HG03442 (cell line): ENCODE measurements around the gene KMT2D.
"Not testable (repeated sequence)": the region's sequence is repeated elsewhere in the genome, so short reads cannot be mapped to it uniquely, and the experiment has no call there.

Experiments
- ATAC-seq: cut with Tn5 transposase; IDR thresholded peaks from one replicate; pipeline ENCODE4 v1.9.1; 2021; ENCODE audit warnings: mild to moderate bottlenecking, moderate library complexity; ENCODE audit not compliant: unreplicated experiment

KMT2D gene

GRCh38 chr12:49088150-49088931, 27.7 kb upstream of the KMT2D start:
- peak; percentile 86 for ATAC-seq

- ATAC-seq: no peak
Measured at GRCh38 chr12:49086116-49086515, 25.5 kb upstream of the KMT2D start.

- no peak for ATAC-seq
Measured at GRCh38 chr12:49084438-49084837, 23.8 kb upstream of the KMT2D start.

GRCh38 chr12:49079793-49080192, 19.2 kb upstream of the KMT2D start:
- ATAC-seq: no peak

- no peak for ATAC-seq
Measured at GRCh38 chr12:49070971-49071370, 10.4 kb upstream of the KMT2D start.

- ATAC-seq: peak; percentile 98
Measured at GRCh38 chr12:49069507-49070346, 9.1 kb upstream of the KMT2D start, which contains the start of gene RHEBL1. Gene RHEBL1, minus strand, starts transcription at chr12:49069979. Its CDS starts 194 bp downstream, at chr12:49069785.

GRCh38 chr12:49068879-49069506, 8.4 kb upstream of the KMT2D start:
- ATAC-seq: no peak

- no peak for ATAC-seq
Measured at GRCh38 chr12:49066120-49066519, 5.5 kb upstream of the KMT2D start.

- ATAC-seq: no peak
Measured at GRCh38 chr12:49064767-49065152, 4.2 kb upstream of the KMT2D start.

- ATAC-seq: not testable (repeated sequence)
Measured at GRCh38 chr12:49061916-49062315, 1.3 kb upstream of the KMT2D start.

GRCh38 chr12:49061157-49061650, 610 bp upstream of the KMT2D start:
- ATAC-seq: no peak

GRCh38 chr12:49059299-49060171, 1.1 kb downstream of the KMT2D start:
- peak; percentile 18 for ATAC-seq

GRCh38 chr12:49059045-49059298, 1.6 kb downstream of the KMT2D start:
- no peak for ATAC-seq

GRCh38 chr12:49058366-49059044, 2.1 kb downstream of the KMT2D start:
- ATAC-seq: no peak

- ATAC-seq: no peak
Measured at GRCh38 chr12:49057888-49058287, 2.7 kb downstream of the KMT2D start.

- ATAC-seq: peak; percentile 59
Measured at GRCh38 chr12:49055978-49056754, 4.4 kb downstream of the KMT2D start.

- ATAC-seq: no peak
Measured at GRCh38 chr12:49055092-49055491, 5.5 kb downstream of the KMT2D start.

- no peak for ATAC-seq
Measured at GRCh38 chr12:49054524-49054923, 6.1 kb downstream of the KMT2D start.

GRCh38 chr12:49054096-49054495, 6.5 kb downstream of the KMT2D start:
- no peak for ATAC-seq
